ENCODE results near the gene ARHGEF3.

- no peak for TF ChIP-seq CTCF (IDR thresholded peaks at IDR 0.05)
- TF ChIP-seq ZFX (IDR thresholded peaks at IDR 0.05; ENCODE audit: borderline replicate concordance): no peak
Observed at GRCh38 chr3:56792193-56792592, 9.6 kb downstream of the ARHGEF3 start.
